Right lobe of liver (tissue), 4 donors: ENCODE measurements around the gene ZNF451.

ENCODE experiments used
- CTCF ChIP-seq, 4 donors: fragments of 200-600 bp in 3 of 4; fragments of 450-650 bp in 1 of 4; IDR thresholded peaks; one replicate each; pipeline versions ENCODE4 v1.5.1 to v1.8.0; 2016 to 2022; ENCODE audit warnings: antibody characterized with exemption in 4 of 4, mild to moderate bottlenecking in 2 of 4
- POLR2A ChIP-seq: fragments of 450-650 bp; IDR thresholded peaks from one replicate; pipeline ENCODE4 v1.6.1; 2017; ENCODE audit warnings: antibody characterized with exemption, mild to moderate bottlenecking
- donor health status: DM: no; HTN: no; CAD: no.
- donor health status: DM: no; HTN: no; CAD: no.
- donor health status: DM: no; HTN: yes; CAD: no.

GRCh38 chr6:57216235-57217101 lies 126.5 kb downstream of the ZNF451 start:
- peak in 1 of 4 donors; percentile 12 for TF ChIP-seq CTCF (IDR thresholded peaks at IDR 0.05)
- no peak for TF ChIP-seq POLR2A
